Measurements from ENCODE around the gene NT5DC1. TPM values are rescaled to one million over a fixed set of nuclear protein-coding genes. Genes with fewer than 3 reads are reported as not detected.

NT5DC1 gene
- 10 to 100 TPM in 1 of 2 donors, 1 to 10 TPM in 1; 9.7 to 13.8 TPM for total RNA-seq

DNA sequence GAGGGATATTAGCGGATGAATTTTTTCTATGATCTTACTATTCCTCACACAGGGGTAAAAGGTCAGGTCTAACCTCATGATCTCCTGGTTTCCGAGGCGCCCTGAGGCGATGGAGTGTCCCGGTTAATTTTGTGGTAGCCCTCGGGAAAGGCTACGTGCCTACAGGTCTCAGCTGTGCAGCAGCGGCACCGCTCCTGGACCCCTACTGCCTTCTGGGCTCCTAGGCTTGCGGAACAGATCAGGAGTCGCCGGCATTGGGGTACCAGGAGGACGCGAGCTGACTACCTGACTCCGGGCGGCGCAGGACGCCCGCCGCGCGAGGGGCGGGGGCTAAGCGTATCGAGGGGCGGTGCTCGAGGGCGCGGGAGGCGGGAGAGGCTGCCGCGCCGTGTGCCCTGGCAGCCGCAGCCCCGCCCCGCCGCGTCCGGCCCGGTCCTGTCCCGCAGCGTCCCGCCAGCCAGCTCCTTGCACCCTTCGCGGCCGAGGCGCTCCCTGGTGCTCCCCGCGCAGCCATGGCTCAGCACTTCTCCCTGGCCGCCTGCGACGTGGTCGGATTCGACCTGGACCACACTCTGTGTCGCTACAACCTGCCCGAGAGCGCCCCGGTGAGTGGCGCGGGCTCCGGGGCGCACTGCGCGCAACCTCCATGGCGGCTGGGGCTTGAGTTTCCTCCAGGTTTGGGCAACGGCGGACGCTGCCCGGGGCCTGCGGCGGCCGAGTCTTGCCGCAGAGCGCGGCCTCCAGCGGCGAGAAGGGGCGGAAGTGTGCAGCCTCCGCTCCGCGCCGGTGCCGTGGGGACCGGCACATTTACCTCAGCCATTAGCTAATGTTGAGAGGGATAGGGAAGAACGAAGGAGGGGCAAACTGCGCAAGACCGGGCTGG, at the start of gene NT5DC1:
NT5DC1 (plus strand) TSS at position 435 of the 883 bp plus-strand sequence; CDS start at position 513, 78 bp downstream.

DNA sequence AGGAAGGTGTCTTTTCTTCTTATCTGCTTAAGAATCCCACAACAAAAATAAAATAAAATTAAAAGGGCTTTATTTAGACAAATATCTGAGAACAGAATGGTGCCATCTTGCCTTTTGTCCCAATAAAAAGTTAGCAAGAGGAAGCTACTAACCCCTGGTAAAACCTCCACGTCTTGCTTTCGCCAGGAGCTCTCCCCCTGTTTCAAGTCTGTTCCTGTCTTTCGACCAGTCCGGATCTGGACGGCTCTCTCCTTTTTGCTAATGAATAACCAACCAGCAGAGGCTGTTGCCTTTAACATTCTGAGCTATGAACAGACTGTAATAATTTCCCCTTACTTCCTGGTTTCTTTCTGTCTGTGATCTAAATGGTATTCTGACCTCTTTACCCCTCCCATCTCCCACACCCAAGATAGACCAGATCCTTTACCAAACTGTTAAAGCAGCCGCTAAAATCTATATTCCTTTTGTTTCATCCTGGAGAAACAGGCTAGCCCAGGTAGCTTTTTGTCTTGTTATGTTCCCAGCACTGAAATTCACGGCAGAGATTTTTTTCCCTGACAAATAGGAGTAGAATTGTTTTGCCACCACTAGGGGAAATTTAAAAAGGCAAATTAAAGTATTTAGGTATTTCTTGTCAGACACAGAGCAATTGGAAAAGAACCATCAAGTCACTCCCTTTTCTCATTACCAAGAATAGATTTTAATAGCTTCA, 39.9 kb upstream of the NT5DC1 start, which contains the start of gene FRK:
FRK (minus strand) TSS at position 320 of the 712 bp plus-strand sequence. CDS start 580 bp downstream, outside the sequence.

DNA sequence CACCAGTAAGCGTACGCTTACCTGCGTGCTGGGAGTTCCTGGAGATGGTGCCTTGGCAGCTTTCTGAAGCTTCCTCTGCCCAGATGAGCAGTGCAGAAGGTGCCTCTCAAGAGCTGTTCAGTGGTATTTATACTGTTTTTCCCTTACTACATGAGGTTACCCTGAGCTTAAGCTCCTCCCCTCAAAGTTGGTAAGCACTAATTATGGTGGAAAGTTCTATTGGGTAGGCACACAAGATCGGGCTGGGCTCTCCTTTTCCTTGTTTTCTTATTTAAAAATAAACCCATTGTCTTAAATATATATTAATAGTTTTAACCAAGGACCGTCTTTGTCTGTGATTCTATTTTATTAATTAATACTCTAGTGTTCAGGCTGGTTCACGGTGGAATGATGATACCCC, 25.4 kb downstream of the NT5DC1 start, which contains the start of gene COL10A1:
COL10A1 (minus strand) TSS at position 101 of the 400 bp plus-strand sequence. CDS start 640 bp downstream, outside the sequence.

DNA sequence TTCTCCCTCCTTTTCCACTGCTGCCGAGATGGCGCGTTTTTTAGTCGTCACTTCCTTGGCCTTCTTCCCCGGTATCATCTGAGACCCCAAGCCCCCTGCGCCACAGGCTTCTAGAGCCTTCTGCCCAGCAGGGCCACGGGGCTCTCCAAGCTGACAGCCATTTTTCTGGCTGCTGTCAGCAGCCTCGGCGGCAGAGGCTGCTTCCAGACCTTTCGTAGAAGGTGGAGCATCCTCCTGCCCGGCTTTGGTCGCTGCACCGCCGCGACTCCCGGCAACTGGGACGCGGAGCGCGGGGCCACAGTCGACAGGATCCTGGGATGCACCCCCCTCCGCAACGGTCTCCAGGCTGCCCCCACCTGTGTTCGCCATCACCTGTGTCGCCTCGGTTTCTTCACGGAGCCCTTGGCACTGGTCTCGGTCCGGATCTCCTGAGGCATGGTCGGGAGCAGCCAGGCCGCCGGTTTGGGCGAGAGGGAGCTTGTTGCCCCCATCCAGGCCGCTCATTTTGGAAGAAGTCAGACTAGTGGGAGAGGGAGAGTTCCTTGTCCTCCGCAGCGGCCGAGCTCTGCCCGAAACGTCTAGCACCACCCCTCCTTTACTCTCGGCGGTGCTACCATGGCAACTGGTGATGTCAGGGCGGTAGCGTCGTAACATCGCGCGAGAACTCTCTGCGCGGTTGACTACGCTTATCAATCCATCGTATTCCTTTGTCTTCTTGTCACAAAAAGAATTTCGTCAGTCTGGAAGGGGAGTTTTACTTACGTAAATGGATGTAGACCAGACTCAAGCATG, 153.0 kb downstream of the NT5DC1 start, which contains the start of gene TSPYL4:
TSPYL4 (minus strand) TSS at position 571 of the 792 bp plus-strand sequence; CDS start at position 504, 67 bp downstream.

DNA sequence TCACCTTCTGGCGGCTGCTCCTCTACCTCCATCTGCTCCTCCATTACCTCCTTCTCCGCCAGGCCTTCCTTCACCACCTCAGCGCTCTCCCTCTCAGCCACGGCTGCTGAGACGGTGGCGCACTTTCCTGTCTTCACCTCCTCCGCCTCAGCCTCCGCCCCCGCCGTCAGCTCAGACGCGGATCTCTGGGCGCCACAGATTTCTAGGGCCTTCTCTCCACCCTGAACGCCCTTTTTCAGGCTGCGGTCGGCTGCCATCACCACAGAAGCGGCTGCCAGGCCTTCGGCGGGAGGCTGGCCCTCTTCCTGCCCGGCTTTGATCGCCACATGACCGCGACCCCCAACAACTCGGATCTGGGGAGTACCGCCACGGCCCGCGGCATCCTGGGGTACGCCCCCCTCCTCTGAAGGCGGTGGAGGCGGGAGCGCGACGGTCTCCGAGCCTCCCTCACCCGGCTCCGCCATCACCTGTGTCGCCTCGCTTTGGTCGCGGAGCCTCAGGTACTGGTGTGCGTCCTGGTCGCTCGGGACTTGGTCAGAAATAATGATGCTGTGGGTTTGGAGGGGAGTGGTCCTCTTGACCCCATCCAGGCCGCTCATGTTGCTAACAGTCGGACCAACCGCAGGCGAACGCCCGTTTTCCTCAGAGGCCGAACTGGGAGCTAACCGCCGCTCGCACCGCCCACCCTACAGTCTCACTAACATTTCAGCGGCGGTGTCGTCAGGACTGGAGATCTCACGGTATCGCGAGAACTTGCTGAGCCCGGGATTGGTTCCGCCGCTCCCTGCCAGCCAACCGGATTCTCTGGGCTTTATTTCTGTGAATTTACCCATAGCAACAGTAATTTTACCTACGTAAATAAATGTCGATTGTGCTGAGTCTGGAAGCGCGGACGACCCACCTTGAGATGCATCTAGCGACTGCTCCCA, 178.8 kb downstream of the NT5DC1 start, which contains the start of gene TSPYL1:
TSPYL1 (minus strand) TSS at position 699 of the 929 bp plus-strand sequence; CDS start at position 599, 100 bp downstream.

Other genes with a start within 250 kb of the NT5DC1 start
- 1 to 10 TPM in 1 of 2 donors, under 1 TPM in 1; 0.67 to 1.4 TPM for gene FRK, start 40.0 kb upstream of the NT5DC1 start, total RNA-seq
- gene COL10A1, start 25.3 kb downstream of the NT5DC1 start, total RNA-seq, result not detected
- gene TSPYL4, start 153.2 kb downstream of the NT5DC1 start, total RNA-seq, result 10 to 100 TPM in 1 of 2 donors, 1 to 10 TPM in 1; 9.7 to 11.4 TPM
- 10 to 100 TPM; 49.6 to 61.6 TPM for gene TSPYL1, start 179.1 kb downstream of the NT5DC1 start, total RNA-seq